DND-41 (cell line): Measurements from ENCODE around the gene MANF.

ENCODE experiments used
- ATAC-seq: fragments of 200-7000 bp; cut with Tn5 transposase; 3 replicates; pipeline ENCODE4 v1.9.1; 2021; ENCODE audit warnings: low read depth; ENCODE audit not compliant: insufficient read depth
- DNase-seq: peaks from one replicate; pipeline ENCODE4 v3.0.0-alpha.2; 2020
- H2AFZ ChIP-seq: 2 replicates; pipeline ENCODE4 v1.6.0; 2012; ENCODE audit warnings: low read depth, low read length
- H3K27ac ChIP-seq: 2 replicates; pipeline ENCODE4 v1.5.1; 2012; ENCODE audit warnings: low read length, inconsistent platforms
- H3K27me3 ChIP-seq: fragments of 200-600 bp; sonication (generic); 2 replicates; pipeline ENCODE4 v1.6.0; 2012; ENCODE audit warnings: low read length, mild to moderate bottlenecking, inconsistent platforms; ENCODE audit not compliant: insufficient read depth, poor library complexity
- H3K36me3 ChIP-seq: 2 replicates; pipeline ENCODE4 v1.5.1; 2012; ENCODE audit warnings: low read length, inconsistent platforms; ENCODE audit not compliant: insufficient read depth
- H3K4me1 ChIP-seq: 2 replicates; pipeline ENCODE4 v1.5.1; 2012; ENCODE audit warnings: mild to moderate bottlenecking, low read length; ENCODE audit not compliant: insufficient read depth
- H3K4me2 ChIP-seq: 2 replicates; pipeline ENCODE4 v1.6.0; 2012; ENCODE audit warnings: mild to moderate bottlenecking, moderate library complexity, low read length, inconsistent platforms; ENCODE audit not compliant: insufficient read depth
- H3K4me3 ChIP-seq, 2 experiments: fragments of 200-600 bp in 1 of 2; shearing (Covaris generic) in 1 of 2; 2 replicates each; pipeline ENCODE4 v1.5.1; 2012 to 2016; ENCODE audit warnings: inconsistent platforms in 2 of 2, low read length in 2 of 2, mild to moderate bottlenecking in 2 of 2, low read depth in 1 of 2, moderate library complexity in 1 of 2
- H3K79me2 ChIP-seq: 2 replicates; pipeline ENCODE4 v1.6.0; 2012; ENCODE audit warnings: low read length, inconsistent platforms; ENCODE audit not compliant: insufficient read depth
- H3K9ac ChIP-seq: 2 replicates; pipeline ENCODE4 v1.6.0; 2012; ENCODE audit warnings: low read depth, mild to moderate bottlenecking, inconsistent platforms, low read length, moderate library complexity
- H3K9me3 ChIP-seq: 2 replicates; pipeline ENCODE4 v1.5.1; 2012; ENCODE audit warnings: low read length, moderate library complexity, mild to moderate bottlenecking, inconsistent platforms; ENCODE audit not compliant: insufficient read depth, severe bottlenecking
- H4K20me1 ChIP-seq: 2 replicates; pipeline ENCODE4 v1.6.0; 2012; ENCODE audit warnings: low read length; ENCODE audit not compliant: insufficient read depth
- EZH2 ChIP-seq: IDR thresholded peaks from 3 replicates; pipeline ENCODE4 v1.6.1; 2012; ENCODE audit warnings: borderline replicate concordance, low read depth, mild to moderate bottlenecking, moderate library complexity, low read length, inconsistent platforms; ENCODE audit not compliant: severe bottlenecking
- TF ChIP-seq, protein P1 (sequence below): IDR thresholded peaks from 2 replicates; pipeline ENCODE4 v1.5.1; 2012; ENCODE audit warnings: borderline replicate concordance, low read length, moderate library complexity, mild to moderate bottlenecking; ENCODE audit not compliant: poor library complexity, severe bottlenecking; ENCODE audit errors: extremely low read depth

Gene MANF

DNA sequence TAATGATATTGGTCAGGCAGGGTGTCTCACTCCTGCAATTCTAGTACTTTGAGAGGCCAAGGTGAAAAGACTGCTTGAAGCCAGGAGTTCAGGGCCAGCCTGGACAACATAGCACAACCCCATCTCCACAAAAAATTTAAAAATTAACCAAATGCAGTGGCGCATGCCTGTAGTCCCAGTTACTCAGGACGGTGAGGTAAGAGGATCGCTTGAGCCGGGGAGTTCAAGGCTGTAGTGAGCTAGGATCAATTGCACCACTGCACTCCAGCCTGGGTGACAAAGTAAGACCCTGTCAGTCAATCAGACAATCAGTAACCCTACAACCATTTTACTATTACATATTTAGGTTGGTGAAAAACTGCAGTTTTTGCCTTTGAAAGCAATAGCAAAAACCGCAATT lies 49.0 kb downstream of the MANF start:
- no peak overlapping the region for H3K27ac ChIP-seq

DNA sequence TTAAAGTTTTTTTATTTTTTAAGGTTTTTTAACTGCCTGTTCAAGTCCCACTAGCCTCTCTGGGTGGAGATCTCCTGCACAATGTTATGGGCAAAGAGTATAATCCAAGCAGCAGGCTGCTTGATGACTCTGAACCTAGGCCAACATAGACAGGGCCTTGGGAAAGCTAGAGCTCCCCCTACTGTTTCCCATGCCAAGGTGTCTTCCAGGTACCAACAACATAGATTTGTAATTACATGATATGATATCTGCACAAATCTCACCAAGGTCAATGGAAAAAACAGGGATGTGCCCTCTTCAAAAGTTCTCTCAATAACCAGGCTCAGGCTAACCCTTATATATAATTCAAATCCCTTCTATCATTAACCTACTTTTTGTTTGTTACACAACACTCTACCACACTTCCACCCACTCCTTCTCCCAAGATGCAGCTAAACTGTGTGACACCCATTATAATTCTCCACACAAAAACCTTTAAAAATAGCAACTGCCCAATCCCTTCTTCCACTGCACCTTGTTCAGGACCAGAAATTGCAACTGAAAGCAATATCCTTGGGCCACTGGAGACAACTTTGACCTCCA lies 49.7 kb downstream of the MANF start:
- peak; percentile 92 for ATAC-seq
- Histone ChIP-seq H3K36me3 (peaks cover 91% of the 10 kb centered on the region), H3K4me1 (no peaks in the 10 kb centered on the region)

More for the DNA sequence above, 49.0 kb downstream of the MANF start:
- Histone ChIP-seq H2AFZ (no peak overlapping the region), H3K79me2 (peaks cover 7% of the 10 kb centered on the region; the same call in 1 of the 2 replicates), H3K27me3 (no peaks in the 10 kb centered on the region), H3K4me3 (no peak overlapping the region), H3K36me3 (peaks cover 93% of the 10 kb centered on the region), H4K20me1 (peaks cover 3% of the 10 kb centered on the region; the same call in 1 of the 2 replicates), H3K9ac (no peak overlapping the region), H3K4me1 (no peaks in the 10 kb centered on the region), H3K9me3 (no peaks in the 10 kb centered on the region), H3K4me2 (no peak overlapping the region)
- ATAC-seq: no peak
- no peak for DNase-seq
- TF ChIP-seq, protein P1, sequence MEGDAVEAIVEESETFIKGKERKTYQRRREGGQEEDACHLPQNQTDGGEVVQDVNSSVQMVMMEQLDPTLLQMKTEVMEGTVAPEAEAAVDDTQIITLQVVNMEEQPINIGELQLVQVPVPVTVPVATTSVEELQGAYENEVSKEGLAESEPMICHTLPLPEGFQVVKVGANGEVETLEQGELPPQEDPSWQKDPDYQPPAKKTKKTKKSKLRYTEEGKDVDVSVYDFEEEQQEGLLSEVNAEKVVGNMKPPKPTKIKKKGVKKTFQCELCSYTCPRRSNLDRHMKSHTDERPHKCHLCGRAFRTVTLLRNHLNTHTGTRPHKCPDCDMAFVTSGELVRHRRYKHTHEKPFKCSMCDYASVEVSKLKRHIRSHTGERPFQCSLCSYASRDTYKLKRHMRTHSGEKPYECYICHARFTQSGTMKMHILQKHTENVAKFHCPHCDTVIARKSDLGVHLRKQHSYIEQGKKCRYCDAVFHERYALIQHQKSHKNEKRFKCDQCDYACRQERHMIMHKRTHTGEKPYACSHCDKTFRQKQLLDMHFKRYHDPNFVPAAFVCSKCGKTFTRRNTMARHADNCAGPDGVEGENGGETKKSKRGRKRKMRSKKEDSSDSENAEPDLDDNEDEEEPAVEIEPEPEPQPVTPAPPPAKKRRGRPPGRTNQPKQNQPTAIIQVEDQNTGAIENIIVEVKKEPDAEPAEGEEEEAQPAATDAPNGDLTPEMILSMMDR: no peak
- TF ChIP-seq EZH2: no peak

DNA sequence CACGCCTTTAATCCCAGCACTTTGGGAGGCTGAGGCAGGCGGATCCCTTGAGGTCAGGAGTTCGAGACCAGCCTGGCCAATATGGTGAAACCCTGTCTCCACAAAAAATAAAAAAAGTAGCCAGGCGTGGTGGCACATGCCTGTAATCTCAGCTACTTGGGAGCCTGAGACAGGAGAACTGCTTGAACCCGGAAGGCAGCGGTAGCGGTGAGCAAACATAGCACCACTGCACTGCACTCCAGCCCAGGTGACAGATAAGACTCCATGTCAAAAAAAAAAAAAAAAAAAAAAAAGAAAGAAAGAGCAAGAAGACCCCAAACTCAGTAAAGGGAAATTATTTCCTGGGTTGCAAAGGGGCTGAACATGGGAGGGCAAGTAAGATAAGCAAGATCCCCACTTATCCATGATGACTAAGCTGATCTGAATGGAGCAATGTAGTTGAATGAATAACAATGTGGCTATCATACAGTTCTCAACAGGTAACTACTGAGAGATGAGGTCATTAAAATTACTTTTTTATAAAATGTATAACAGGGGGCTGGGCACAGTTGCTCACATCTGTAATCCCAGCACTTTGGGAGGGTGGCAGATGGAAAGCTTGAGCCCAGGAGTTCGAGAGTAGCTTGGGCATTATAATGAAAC lies 52.0 kb downstream of the MANF start:
- Histone ChIP-seq H4K20me1 (peaks cover 7% of the 10 kb centered on the region; the same call in 1 of the 2 replicates), H3K9ac (no peak overlapping the region), H3K9me3 (no peaks in the 10 kb centered on the region), H3K4me3 (no peak overlapping the region), H2AFZ (no peak overlapping the region), H3K36me3 (peaks cover 94% of the 10 kb centered on the region), H3K4me2 (no peak overlapping the region), H3K79me2 (peaks cover 7% of the 10 kb centered on the region), H3K27me3 (no peaks in the 10 kb centered on the region), H3K27ac (no peak overlapping the region), H3K4me1 (no peaks in the 10 kb centered on the region)
- ATAC-seq (no peak), DNase-seq (no peak)
- TF ChIP-seq, protein P1: no peak
- TF ChIP-seq EZH2: no peak

More for the DNA sequence above, 49.7 kb downstream of the MANF start:
- H3K79me2 ChIP-seq: peaks cover 7% of the 10 kb centered on the region; the same call in 1 of the 2 replicates
- no peaks in the 10 kb centered on the region for H3K9me3 ChIP-seq
- peak; percentile 50 for DNase-seq
- no peak overlapping the region for H3K4me3 ChIP-seq
- H3K27ac ChIP-seq: no peak overlapping the region
- no peak overlapping the region for H3K4me2 ChIP-seq
- no peak overlapping the region for H2AFZ ChIP-seq
- no peak overlapping the region for H3K9ac ChIP-seq
- peaks cover 3% of the 10 kb centered on the region; the same call in 1 of the 2 replicates for H4K20me1 ChIP-seq
- no peak for TF ChIP-seq EZH2
- TF ChIP-seq, protein P1: peak; percentile 79
- H3K27me3 ChIP-seq: no peaks in the 10 kb centered on the region
